ENCODE data around the gene CNTNAP3B. TPM values are rescaled to one million over a fixed set of nuclear protein-coding genes. Genes with fewer than 3 reads are reported as not detected.
"Not testable (repeated sequence)": the region's sequence is repeated elsewhere in the genome, so short reads cannot be mapped to it uniquely, and the experiment has no call there.

CNTNAP3B gene
- total RNA-seq, 1 experiment from 2014 or later: 4.7 TPM

DNA sequence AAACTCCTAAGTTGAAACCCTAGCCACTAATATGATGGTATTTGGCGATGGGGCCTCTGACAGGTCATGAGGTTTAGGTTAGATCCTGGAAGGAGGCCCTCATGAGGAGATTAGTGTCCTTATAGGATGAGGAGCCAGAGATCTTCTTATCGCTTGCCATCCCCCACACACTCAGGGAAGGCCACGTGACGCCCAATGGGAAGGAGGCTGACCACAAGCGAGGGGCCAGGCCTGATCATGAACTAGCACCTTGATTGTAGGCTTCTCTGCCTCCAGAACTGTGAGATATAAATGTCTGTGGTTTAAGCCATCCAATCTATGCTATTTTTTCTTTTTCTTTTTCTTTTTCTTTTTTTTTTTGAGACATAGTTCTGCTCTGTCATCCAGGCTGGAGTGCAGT, 254.7 kb downstream of the CNTNAP3B start:
- not testable (repeated sequence) for H3K56ac ChIP-seq (ENCODE audit: insufficient read length, low read depth, low read length); H2BK120ac ChIP-seq (ENCODE audit: low read depth, low read length, poor library complexity, severe bottlenecking); H3K36me3 Mint-ChIP-seq (ENCODE audit: insufficient read depth in 1 of 3, low read depth in 3 of 3); H3K9me3 ChIP-seq (ENCODE audit: control insufficient read depth, low read depth, low read length); H3T11ph ChIP-seq (ENCODE audit: low read length); H3K4me1 Mint-ChIP-seq; H3K4ac ChIP-seq (ENCODE audit: low read depth, low read length); H3K23me2 ChIP-seq (ENCODE audit: insufficient read length, low read depth, low read length, poor library complexity, severe bottlenecking); H2BK20ac ChIP-seq (ENCODE audit: low read depth, low read length, poor library complexity, severe bottlenecking); H3K27ac ChIP-seq (ENCODE audit: insufficient read length, low read depth, low read length); H4K91ac ChIP-seq (ENCODE audit: insufficient read length, low read depth, low read length); H4K8ac ChIP-seq (replicated peaks; ENCODE audit: insufficient read length, low read depth, low read length); H3K9ac ChIP-seq (ENCODE audit: extremely low read depth, insufficient read length, low read length); H3K27me3 Mint-ChIP-seq (ENCODE audit: low read depth); H3K4me1 ChIP-seq (ENCODE audit: insufficient read depth, low read length); H3K14ac ChIP-seq (ENCODE audit: insufficient read depth, low read length); H4K5ac ChIP-seq (ENCODE audit: insufficient read length, low read depth, low read length); H3K27me3 ChIP-seq (ENCODE audit: insufficient read depth, low read length); H3K18ac ChIP-seq (ENCODE audit: insufficient read length, low read depth, low read length); DNase-seq; H2BK12ac ChIP-seq (ENCODE audit: insufficient read length, low read depth, low read length); H3K27ac Mint-ChIP-seq; H2AFZ ChIP-seq (ENCODE audit: low read length); H3K79me1 ChIP-seq (ENCODE audit: insufficient read depth, low read depth, low read length, poor library complexity, severe bottlenecking); H2BK15ac ChIP-seq (ENCODE audit: low read depth, low read length); H3K4me3 Mint-ChIP-seq; H2AK5ac ChIP-seq (ENCODE audit: insufficient read length, low read length); H3K79me2 ChIP-seq (ENCODE audit: insufficient read depth, low read length); H4K20me1 ChIP-seq (ENCODE audit: control insufficient read depth, insufficient read depth, insufficient read length); H3K23ac ChIP-seq (ENCODE audit: insufficient read length, low read depth, low read length); H3K9me3 Mint-ChIP-seq; H2BK5ac ChIP-seq (ENCODE audit: insufficient read length, low read length); H3K4me2 ChIP-seq (ENCODE audit: insufficient read depth, insufficient read length, low read length)
- no CpG with 5 or more reads among the region's 5 CpGs for WGBS (ENCODE audit: extremely low coverage, insufficient read length, low lambda C conversion rate)

DNA sequence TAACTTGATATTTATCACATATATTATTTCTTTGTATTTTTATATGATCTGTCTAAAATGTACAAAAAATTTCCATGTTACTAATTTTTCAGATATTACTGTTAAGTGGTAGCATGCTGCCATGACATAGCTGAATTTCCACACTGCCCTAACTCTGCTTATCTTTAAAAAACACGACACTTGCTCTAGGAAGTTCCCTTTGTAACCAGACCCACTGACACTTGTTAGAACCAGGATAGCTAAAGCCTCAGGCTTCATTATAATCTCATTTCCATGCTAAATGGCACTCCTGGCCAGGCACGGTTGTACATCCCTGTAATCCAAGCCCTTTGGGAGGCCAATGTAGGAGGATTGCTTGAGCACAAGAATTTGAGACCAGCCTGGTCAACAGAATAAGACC, 273.8 kb downstream of the CNTNAP3B start:
- not testable (repeated sequence) for H3K79me1 ChIP-seq (ENCODE audit: insufficient read depth, low read depth, low read length, poor library complexity, severe bottlenecking); H2BK12ac ChIP-seq (ENCODE audit: insufficient read length, low read depth, low read length); H3K9ac ChIP-seq (ENCODE audit: extremely low read depth, insufficient read length, low read length); H3K27ac ChIP-seq (ENCODE audit: insufficient read length, low read depth, low read length); H3K14ac ChIP-seq (ENCODE audit: insufficient read depth, low read length); H4K8ac ChIP-seq (replicated peaks; ENCODE audit: insufficient read length, low read depth, low read length); H3K36me3 Mint-ChIP-seq (ENCODE audit: insufficient read depth in 1 of 3, low read depth in 3 of 3); H4K5ac ChIP-seq (ENCODE audit: insufficient read length, low read depth, low read length); H3K56ac ChIP-seq (ENCODE audit: insufficient read length, low read depth, low read length); H3K79me2 ChIP-seq (ENCODE audit: insufficient read depth, low read length); H3K4ac ChIP-seq (ENCODE audit: low read depth, low read length); H2AFZ ChIP-seq (ENCODE audit: low read length); H3K4me3 Mint-ChIP-seq; DNase-seq; H3K4me1 Mint-ChIP-seq; H2BK20ac ChIP-seq (ENCODE audit: low read depth, low read length, poor library complexity, severe bottlenecking); H4K20me1 ChIP-seq (ENCODE audit: control insufficient read depth, insufficient read depth, insufficient read length); H2BK5ac ChIP-seq (ENCODE audit: insufficient read length, low read length); H3K9me3 ChIP-seq (ENCODE audit: control insufficient read depth, low read depth, low read length); H3K27me3 ChIP-seq (ENCODE audit: insufficient read depth, low read length); H3K4me1 ChIP-seq (ENCODE audit: insufficient read depth, low read length); H2BK120ac ChIP-seq (ENCODE audit: low read depth, low read length, poor library complexity, severe bottlenecking); H3K27me3 Mint-ChIP-seq (ENCODE audit: low read depth); H3K23me2 ChIP-seq (ENCODE audit: insufficient read length, low read depth, low read length, poor library complexity, severe bottlenecking); H3K9me3 Mint-ChIP-seq; H3K18ac ChIP-seq (ENCODE audit: insufficient read length, low read depth, low read length); H3K27ac Mint-ChIP-seq; H3K4me2 ChIP-seq (ENCODE audit: insufficient read depth, insufficient read length, low read length); H4K91ac ChIP-seq (ENCODE audit: insufficient read length, low read depth, low read length); H3K23ac ChIP-seq (ENCODE audit: insufficient read length, low read depth, low read length); H2AK5ac ChIP-seq (ENCODE audit: insufficient read length, low read length); H3T11ph ChIP-seq (ENCODE audit: low read length); H2BK15ac ChIP-seq (ENCODE audit: low read depth, low read length)
- WGBS (ENCODE audit: extremely low coverage, insufficient read length, low lambda C conversion rate): no CpG with 5 or more reads among the region's 2 CpGs
